ENCODE data around the gene CLEC18A. TPM values are rescaled to one million over a fixed set of nuclear protein-coding genes. Genes with fewer than 3 reads are reported as not detected.

The CLEC18A gene
- total RNA-seq, 1 donor from 2014 or later = 2.0 TPM

GRCh38 chr16:69909760-69910159 lies 41.4 kb upstream of the CLEC18A start:
- Histone ChIP-seq H3K4me3 (no peak overlapping the region), H3K27ac (no peak overlapping the region), H3K9me3 (no peaks in the 10 kb centered on the region), H3K27me3 (no peaks in the 10 kb centered on the region), H3K36me3 (peaks cover 34% of the 10 kb centered on the region), H3K4me1 (no peaks in the 10 kb centered on the region)
- intact Hi-C loops (cut with DNase I) = no loop called here
- no peak for TF ChIP-seq CTCF (IDR thresholded peaks at IDR 0.05)
- ATAC-seq (no peak), DNase-seq (no peak)

GRCh38 chr16:69910964-69911363 lies 40.2 kb upstream of the CLEC18A start:
- H3K4me3 ChIP-seq = no peak overlapping the region
- DNase-seq (no peak), ATAC-seq (no peak)
- H3K9me3 ChIP-seq = no peaks in the 10 kb centered on the region
- no peaks in the 10 kb centered on the region for H3K4me1 ChIP-seq
- TF ChIP-seq CTCF (IDR thresholded peaks at IDR 0.05) = no peak
- intact Hi-C loops (cut with DNase I) = no loop called here
- no peaks in the 10 kb centered on the region for H3K27me3 ChIP-seq
- peaks cover 34% of the 10 kb centered on the region for H3K36me3 ChIP-seq
- H3K27ac ChIP-seq = no peak overlapping the region

GRCh38 chr16:69916462-69916861 lies 34.7 kb upstream of the CLEC18A start:
- DNase-seq (no peak), ATAC-seq (no peak)
- Histone ChIP-seq H3K4me3 (no peak overlapping the region), H3K27ac (no peak overlapping the region), H3K27me3 (no peaks in the 10 kb centered on the region), H3K9me3 (no peaks in the 10 kb centered on the region), H3K4me1 (no peaks in the 10 kb centered on the region), H3K36me3 (peaks cover 10% of the 10 kb centered on the region)
- intact Hi-C loops (cut with DNase I) = no loop called here
- TF ChIP-seq CTCF (IDR thresholded peaks at IDR 0.05) = no peak

GRCh38 chr16:69917311-69917710 lies 33.8 kb upstream of the CLEC18A start:
- Histone ChIP-seq H3K9me3 (no peaks in the 10 kb centered on the region), H3K27ac (peak overlapping the region; percentile 48), H3K27me3 (no peaks in the 10 kb centered on the region), H3K36me3 (peaks cover 4% of the 10 kb centered on the region), H3K4me1 (no peaks in the 10 kb centered on the region), H3K4me3 (no peak overlapping the region)
- no peak for TF ChIP-seq CTCF (IDR thresholded peaks at IDR 0.05)
- intact Hi-C loops (cut with DNase I) = no loop called here
- ATAC-seq (no peak), DNase-seq (no peak)

- TF ChIP-seq CTCF (IDR thresholded peaks at IDR 0.05) = no peak
- no peak overlapping the region for H3K4me3 ChIP-seq
- intact Hi-C loops (cut with DNase I) = no loop called here
- H3K4me1 ChIP-seq = no peaks in the 10 kb centered on the region
- ATAC-seq (peak; percentile 70), DNase-seq (no peak)
- no peaks in the 10 kb centered on the region for H3K27me3 ChIP-seq
- H3K27ac ChIP-seq = peak overlapping the region; percentile 48
- peaks cover 4% of the 10 kb centered on the region for H3K36me3 ChIP-seq
- no peaks in the 10 kb centered on the region for H3K9me3 ChIP-seq
These were observed 33.4 kb upstream of the CLEC18A start for GRCh38 chr16:69917739-69918138.

GRCh38 chr16:69918241-69918640 lies 32.9 kb upstream of the CLEC18A start:
- Histone ChIP-seq H3K4me3 (no peak overlapping the region), H3K9me3 (no peaks in the 10 kb centered on the region)

More at GRCh38 chr16:69918241-69918640, 32.9 kb upstream of the CLEC18A start:
- H3K4me1 ChIP-seq = no peaks in the 10 kb centered on the region
- TF ChIP-seq CTCF (IDR thresholded peaks at IDR 0.05) = no peak
- H3K36me3 ChIP-seq = peaks cover 4% of the 10 kb centered on the region
- peak overlapping the region; percentile 48 for H3K27ac ChIP-seq
- no peak for ATAC-seq
- DNase-seq = no peak
- H3K27me3 ChIP-seq = no peaks in the 10 kb centered on the region
- intact Hi-C loops (cut with DNase I) = no loop called here
